ENCODE measurements around the gene PLPP4. TPM values are rescaled to one million over a fixed set of nuclear protein-coding genes. Genes with fewer than 3 reads are reported as not detected.

Gene PLPP4
- total RNA-seq, 6 experiments from 2014 or later = 12.2 to 31.1 (median 16.9) TPM

DNA sequence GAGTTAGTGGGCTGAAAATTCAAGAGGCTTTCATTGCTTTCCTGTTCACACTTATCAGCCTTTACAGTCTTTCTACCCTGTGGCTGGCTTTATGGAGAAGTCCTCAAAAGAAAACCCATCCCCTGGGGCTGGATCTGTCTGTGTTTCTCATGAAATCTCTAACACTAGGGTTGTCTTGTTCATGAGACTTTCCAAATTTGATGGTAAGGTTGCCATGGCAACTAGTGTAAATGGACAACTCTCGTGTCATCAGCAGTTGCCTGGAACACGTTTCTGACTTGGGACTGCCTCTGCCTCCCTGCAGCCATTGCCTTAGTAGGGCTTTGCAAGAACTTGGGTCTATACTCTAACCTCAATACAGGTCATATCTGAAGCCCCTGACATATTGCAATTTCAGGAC lies 35.8 kb upstream of the PLPP4 start:
- Mint-ChIP-seq H3K4me1 (ENCODE audit: low read depth) (peaks cover 87% of the 10 kb centered on the region), H3K9me3 (no peaks in the 10 kb centered on the region), H3K4me3 (no peak overlapping the region), H3K27me3 (ENCODE audit: insufficient read depth) (no peaks in the 10 kb centered on the region), H3K36me3 (ENCODE audit: low read depth) (peaks cover 15% of the 10 kb centered on the region; the same call in 1 of the 2 replicates), H3K27ac (peak overlapping the region; percentile 93; the same call in 1 of the 2 replicates)
- TF ChIP-seq, protein P1, sequence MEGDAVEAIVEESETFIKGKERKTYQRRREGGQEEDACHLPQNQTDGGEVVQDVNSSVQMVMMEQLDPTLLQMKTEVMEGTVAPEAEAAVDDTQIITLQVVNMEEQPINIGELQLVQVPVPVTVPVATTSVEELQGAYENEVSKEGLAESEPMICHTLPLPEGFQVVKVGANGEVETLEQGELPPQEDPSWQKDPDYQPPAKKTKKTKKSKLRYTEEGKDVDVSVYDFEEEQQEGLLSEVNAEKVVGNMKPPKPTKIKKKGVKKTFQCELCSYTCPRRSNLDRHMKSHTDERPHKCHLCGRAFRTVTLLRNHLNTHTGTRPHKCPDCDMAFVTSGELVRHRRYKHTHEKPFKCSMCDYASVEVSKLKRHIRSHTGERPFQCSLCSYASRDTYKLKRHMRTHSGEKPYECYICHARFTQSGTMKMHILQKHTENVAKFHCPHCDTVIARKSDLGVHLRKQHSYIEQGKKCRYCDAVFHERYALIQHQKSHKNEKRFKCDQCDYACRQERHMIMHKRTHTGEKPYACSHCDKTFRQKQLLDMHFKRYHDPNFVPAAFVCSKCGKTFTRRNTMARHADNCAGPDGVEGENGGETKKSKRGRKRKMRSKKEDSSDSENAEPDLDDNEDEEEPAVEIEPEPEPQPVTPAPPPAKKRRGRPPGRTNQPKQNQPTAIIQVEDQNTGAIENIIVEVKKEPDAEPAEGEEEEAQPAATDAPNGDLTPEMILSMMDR (IDR thresholded peaks at IDR 0.05) = no peak
- peak; percentile 32 for DNase-seq

DNA sequence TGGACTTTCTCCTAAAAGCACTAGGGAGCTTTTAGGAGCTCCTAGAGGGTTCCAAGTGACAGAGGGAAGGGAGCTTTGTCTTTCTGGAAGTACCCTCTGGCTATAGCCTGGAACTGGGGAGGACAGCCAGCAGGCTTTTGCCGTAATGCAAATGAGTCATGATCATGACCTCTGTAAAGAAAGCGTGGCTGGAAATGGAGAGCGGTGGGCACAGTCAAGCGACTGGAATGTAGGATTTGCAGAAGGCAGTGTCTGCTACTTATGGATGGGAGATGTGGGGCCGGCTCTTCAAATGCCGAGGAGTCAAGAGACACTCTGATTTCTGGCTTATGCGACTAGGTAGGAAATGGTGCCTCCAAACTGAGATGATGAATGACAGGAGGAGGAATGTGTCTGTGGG lies 34.6 kb upstream of the PLPP4 start:
- no peaks in the 10 kb centered on the region for H3K27me3 Mint-ChIP-seq (ENCODE audit: insufficient read depth)
- TF ChIP-seq, protein P1 (IDR thresholded peaks at IDR 0.05) = no peak
- peaks cover 9% of the 10 kb centered on the region; the same call in 1 of the 2 replicates for H3K36me3 Mint-ChIP-seq (ENCODE audit: low read depth)
- H3K4me1 Mint-ChIP-seq (ENCODE audit: low read depth) = peaks cover 87% of the 10 kb centered on the region
- peak overlapping the region; percentile 68 for H3K4me3 Mint-ChIP-seq
- peak overlapping the region; percentile 93 for H3K27ac Mint-ChIP-seq
- peak; percentile 96 for DNase-seq
- H3K9me3 Mint-ChIP-seq = no peaks in the 10 kb centered on the region

DNA sequence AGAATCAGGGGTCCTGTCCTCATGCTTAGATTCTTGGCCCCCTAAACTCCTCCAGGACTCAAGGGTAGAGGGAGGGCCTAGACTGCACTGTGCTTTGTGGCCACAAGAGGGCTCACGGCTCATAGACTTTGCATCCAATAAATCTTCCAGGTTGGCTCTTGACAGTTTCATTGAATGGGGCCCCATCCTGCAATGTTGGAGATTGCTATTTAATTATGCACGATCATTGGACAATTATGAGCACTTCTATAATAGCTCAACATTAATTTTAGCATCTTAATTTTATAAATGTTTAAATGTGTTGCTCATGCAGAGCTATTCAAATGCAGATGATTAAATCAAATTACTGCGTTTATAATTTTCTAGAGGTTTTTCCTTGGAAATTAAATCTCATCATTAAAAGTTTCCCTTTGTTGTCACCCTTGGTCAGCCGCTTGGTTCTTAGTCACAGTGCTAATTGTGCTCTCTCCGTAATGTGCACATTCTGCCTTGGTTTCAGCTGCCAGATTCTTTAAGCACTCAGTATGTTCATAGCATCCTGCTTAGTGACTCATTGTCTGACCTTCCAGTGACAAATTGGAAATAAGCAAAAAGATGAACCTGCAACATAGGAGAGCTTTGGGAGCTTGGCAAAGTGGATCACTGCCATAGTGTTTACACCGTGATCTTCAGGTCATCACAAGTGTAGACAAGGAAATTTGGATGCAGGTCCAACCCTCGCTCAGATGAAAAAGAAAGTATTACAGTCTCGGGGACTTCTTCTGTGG lies 33.4 kb upstream of the PLPP4 start:
- peaks cover 89% of the 10 kb centered on the region for H3K4me1 Mint-ChIP-seq (ENCODE audit: low read depth)
- no peaks in the 10 kb centered on the region for H3K9me3 Mint-ChIP-seq
- peak; percentile 86 for DNase-seq
- H3K36me3 Mint-ChIP-seq (ENCODE audit: low read depth) = peaks cover 9% of the 10 kb centered on the region; the same call in 1 of the 2 replicates
- H3K27ac Mint-ChIP-seq = peak overlapping the region; percentile 93
- H3K4me3 Mint-ChIP-seq = peak overlapping the region; percentile 83
- H3K27me3 Mint-ChIP-seq (ENCODE audit: insufficient read depth) = no peaks in the 10 kb centered on the region
- TF ChIP-seq, protein P1 (IDR thresholded peaks at IDR 0.05) = peak; percentile 98

DNA sequence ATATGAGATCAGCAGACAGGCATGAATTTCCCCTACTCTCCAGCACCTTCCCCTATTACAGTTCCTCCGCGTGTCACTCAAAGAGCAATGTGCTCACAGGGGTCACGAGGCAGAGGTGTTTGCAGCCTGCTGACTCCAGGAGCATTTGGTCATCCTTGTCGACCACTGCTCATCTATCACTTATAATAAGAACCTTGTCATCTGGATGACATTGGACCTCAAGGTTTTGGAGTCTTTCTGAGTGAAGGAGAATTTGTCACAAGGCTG lies 32.9 kb upstream of the PLPP4 start:
- TF ChIP-seq, protein P1 (IDR thresholded peaks at IDR 0.05) = no peak
- H3K4me3 Mint-ChIP-seq = peak overlapping the region; percentile 83
- no peaks in the 10 kb centered on the region for H3K27me3 Mint-ChIP-seq (ENCODE audit: insufficient read depth)
- H3K9me3 Mint-ChIP-seq = no peaks in the 10 kb centered on the region
- H3K36me3 Mint-ChIP-seq (ENCODE audit: low read depth) = peaks cover 9% of the 10 kb centered on the region; the same call in 1 of the 2 replicates
- H3K27ac Mint-ChIP-seq = peak overlapping the region; percentile 93
- DNase-seq = no peak
- peaks cover 93% of the 10 kb centered on the region for H3K4me1 Mint-ChIP-seq (ENCODE audit: low read depth)

DNA sequence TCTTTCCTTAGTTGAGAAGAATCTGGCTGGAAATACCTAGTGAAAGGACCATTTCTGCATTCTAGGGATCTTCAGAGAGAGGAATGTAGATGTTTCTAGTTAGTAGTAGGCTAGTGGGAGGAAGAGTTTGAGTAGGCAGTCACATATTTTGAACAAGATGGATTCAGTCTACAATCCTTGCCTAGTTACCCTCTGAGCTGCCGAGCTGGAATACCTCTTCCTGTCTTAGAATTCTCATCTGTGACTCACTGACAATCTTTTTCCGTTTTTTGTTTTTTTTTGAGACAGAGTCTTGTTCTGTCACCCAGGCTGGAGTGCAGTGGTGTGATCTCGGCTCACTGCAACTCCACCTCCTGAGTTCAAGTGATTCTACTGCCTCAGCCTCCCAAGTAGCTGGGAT lies 30.7 kb upstream of the PLPP4 start:
- Mint-ChIP-seq H3K36me3 (ENCODE audit: low read depth) (peaks cover 9% of the 10 kb centered on the region; the same call in 1 of the 2 replicates), H3K4me1 (ENCODE audit: low read depth) (peaks cover 94% of the 10 kb centered on the region), H3K4me3 (peak overlapping the region; percentile 52; the same call in 1 of the 2 replicates), H3K27me3 (ENCODE audit: insufficient read depth) (no peaks in the 10 kb centered on the region), H3K9me3 (no peaks in the 10 kb centered on the region), H3K27ac (peak overlapping the region; percentile 92)
- peak; percentile 73 for DNase-seq
- TF ChIP-seq, protein P1 (IDR thresholded peaks at IDR 0.05) = no peak

Measured in HFFc6 (cell line).